Measurements from ENCODE around the gene ASTL. TPM values are rescaled to one million over a fixed set of nuclear protein-coding genes. Genes with fewer than 3 reads are reported as not detected.

The ASTL gene
- total RNA-seq, 1 experiment from 2014 or later = not detected

DNA sequence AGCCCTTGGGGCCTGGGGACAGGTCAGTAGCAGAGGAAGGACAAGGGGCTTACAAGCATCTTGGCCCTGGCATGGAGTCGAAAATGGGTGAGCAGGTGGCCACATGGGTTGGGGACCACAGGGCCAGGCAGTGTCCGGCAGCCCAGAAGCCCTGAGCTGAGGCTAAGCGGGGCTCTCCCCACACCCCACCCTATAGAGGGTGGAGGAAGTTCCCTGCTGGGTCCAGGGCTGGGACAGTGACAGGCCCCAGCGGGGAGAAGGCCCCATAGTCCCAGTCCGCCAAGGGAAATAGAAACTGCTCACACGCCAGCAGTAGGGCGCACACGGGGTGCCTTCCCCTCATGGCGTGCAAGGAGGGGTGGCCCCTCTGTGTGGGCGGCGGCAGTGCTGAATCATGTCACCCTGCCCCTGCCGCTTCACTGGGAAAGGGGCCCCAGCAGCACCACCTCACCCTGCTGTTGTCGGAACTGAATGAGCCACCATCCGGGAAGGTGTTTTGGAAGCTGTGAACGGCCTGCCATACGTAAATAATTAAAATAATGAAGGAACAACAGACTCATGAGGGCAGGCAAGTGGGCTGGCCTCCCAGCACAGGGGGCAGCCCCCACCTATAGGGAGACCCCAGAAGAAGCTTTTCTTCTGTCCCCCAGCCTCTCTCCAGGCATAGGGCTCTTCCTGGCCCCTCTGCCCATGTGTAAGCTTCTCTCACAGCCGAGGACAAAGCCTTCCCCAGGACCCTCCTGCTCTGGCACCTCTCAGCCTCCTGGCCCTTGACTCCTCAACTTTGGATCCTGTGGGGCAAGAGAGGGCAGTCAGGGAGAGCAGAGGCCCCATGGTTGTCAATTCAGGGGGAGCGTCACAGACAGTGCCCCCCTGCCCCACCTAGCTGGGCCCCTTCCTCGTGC, 19.6 kb upstream of the ASTL start:
- no peak overlapping the region for H3K4me2 ChIP-seq (ENCODE audit: low read length)
- no peaks in the 10 kb centered on the region for H3K9me2 ChIP-seq (replicated peaks; ENCODE audit: low read length)
- no TSS peak for BruUV-seq (replicated peaks)
- H3K4me1 ChIP-seq (ENCODE audit: insufficient read depth, low read length) = no peaks in the 10 kb centered on the region
- H3F3A ChIP-seq (ENCODE audit: low read length, unreplicated experiment) = no peaks in the 10 kb centered on the region
- no peak overlapping the region for H3K9ac ChIP-seq (ENCODE audit: low read length)
- H3K79me2 ChIP-seq (ENCODE audit: low read length) = no peaks in the 10 kb centered on the region
- intact Hi-C loops (cut with micrococcal nuclease) = no loop called here
- H2AFZ ChIP-seq (ENCODE audit: low read length) = no peak overlapping the region
- H3K36me3 ChIP-seq (ENCODE audit: low read depth, low read length) = no peaks in the 10 kb centered on the region
- H4K20me1 ChIP-seq (ENCODE audit: low read length) = no peaks in the 10 kb centered on the region
- no peak overlapping the region for H3K4me3 ChIP-seq (ENCODE audit: low read length)
- TF ChIP-seq EZH2 (IDR thresholded peaks at IDR 0.05; ENCODE audit: low read length, unreplicated experiment) (no peak), EZH2phosphoT487 (IDR thresholded peaks at IDR 0.05; ENCODE audit: borderline replicate concordance, low read length) (no peak)
- TF ChIP-seq, protein P1, sequence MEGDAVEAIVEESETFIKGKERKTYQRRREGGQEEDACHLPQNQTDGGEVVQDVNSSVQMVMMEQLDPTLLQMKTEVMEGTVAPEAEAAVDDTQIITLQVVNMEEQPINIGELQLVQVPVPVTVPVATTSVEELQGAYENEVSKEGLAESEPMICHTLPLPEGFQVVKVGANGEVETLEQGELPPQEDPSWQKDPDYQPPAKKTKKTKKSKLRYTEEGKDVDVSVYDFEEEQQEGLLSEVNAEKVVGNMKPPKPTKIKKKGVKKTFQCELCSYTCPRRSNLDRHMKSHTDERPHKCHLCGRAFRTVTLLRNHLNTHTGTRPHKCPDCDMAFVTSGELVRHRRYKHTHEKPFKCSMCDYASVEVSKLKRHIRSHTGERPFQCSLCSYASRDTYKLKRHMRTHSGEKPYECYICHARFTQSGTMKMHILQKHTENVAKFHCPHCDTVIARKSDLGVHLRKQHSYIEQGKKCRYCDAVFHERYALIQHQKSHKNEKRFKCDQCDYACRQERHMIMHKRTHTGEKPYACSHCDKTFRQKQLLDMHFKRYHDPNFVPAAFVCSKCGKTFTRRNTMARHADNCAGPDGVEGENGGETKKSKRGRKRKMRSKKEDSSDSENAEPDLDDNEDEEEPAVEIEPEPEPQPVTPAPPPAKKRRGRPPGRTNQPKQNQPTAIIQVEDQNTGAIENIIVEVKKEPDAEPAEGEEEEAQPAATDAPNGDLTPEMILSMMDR (conservative IDR thresholded peaks at IDR 0.05; ENCODE audit: low read depth, low read length) = no peak
- DNase-seq (no peak), ATAC-seq (no peak)
- H3K9me3 ChIP-seq (ENCODE audit: low read length) = no peaks in the 10 kb centered on the region
- H3K27me3 ChIP-seq (ENCODE audit: low read length) = no peaks in the 10 kb centered on the region
- no peak overlapping the region for H3K27ac ChIP-seq (ENCODE audit: low read length)
- POLR2A ChIA-PET (ENCODE audit: unreplicated experiment) = no interaction called here
- CTCF ChIA-PET = no interaction called here

DNA sequence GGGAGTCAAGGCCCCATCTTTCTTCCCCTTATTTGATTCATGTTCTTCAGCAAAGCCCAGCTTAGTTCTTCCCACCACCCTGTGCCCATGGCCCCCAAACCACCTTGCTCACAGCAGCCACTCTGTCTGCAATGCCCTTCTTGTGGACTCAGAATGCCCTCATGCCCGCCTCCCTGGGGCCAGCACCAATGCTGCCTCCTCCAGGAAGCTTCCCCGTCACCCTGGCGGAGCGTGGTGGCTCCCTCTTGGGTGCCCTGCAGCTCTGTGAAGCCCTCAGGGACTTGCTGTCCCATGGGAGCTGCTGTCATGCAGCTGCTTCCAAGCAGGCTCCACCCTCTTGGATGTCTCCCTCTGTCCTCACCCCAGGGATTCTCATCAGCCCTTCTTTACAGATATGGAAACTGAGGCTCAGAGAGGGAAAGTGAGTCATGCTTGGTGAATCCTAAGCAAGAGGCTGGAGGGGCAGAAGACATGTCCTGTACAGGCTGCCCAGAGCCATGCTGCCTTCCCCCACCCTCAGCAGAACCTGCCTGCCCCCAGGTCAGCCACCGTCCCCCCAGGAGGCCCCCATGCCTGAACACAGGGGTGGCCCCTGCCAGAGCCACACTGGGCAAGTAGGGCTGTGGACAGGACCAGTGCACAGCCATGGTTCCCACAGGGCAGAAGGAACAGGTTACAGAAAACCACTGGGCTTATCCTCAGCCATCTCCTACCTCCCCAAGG, 18.8 kb upstream of the ASTL start:
- Histone ChIP-seq H3K9me3 (ENCODE audit: low read length) (no peaks in the 10 kb centered on the region), H3K9me2 (replicated peaks; ENCODE audit: low read length) (no peaks in the 10 kb centered on the region), H3F3A (ENCODE audit: low read length, unreplicated experiment) (no peaks in the 10 kb centered on the region), H4K20me1 (ENCODE audit: low read length) (no peaks in the 10 kb centered on the region), H3K9ac (ENCODE audit: low read length) (no peak overlapping the region), H3K27me3 (ENCODE audit: low read length) (no peaks in the 10 kb centered on the region), H2AFZ (ENCODE audit: low read length) (no peak overlapping the region), H3K27ac (ENCODE audit: low read length) (no peak overlapping the region), H3K4me3 (ENCODE audit: low read length) (no peak overlapping the region), H3K79me2 (ENCODE audit: low read length) (no peaks in the 10 kb centered on the region), H3K36me3 (ENCODE audit: low read depth, low read length) (no peaks in the 10 kb centered on the region), H3K4me1 (ENCODE audit: insufficient read depth, low read length) (no peaks in the 10 kb centered on the region), H3K4me2 (ENCODE audit: low read length) (no peak overlapping the region)
- ChIA-PET CTCF (no interaction called here), POLR2A (ENCODE audit: unreplicated experiment) (no interaction called here)
- intact Hi-C loops (cut with micrococcal nuclease) = no loop called here
- ATAC-seq (no peak), DNase-seq (no peak)
- no peak for TF ChIP-seq EZH2 (IDR thresholded peaks at IDR 0.05; ENCODE audit: low read length, unreplicated experiment)
- BruUV-seq (replicated peaks) = no TSS peak

DNA sequence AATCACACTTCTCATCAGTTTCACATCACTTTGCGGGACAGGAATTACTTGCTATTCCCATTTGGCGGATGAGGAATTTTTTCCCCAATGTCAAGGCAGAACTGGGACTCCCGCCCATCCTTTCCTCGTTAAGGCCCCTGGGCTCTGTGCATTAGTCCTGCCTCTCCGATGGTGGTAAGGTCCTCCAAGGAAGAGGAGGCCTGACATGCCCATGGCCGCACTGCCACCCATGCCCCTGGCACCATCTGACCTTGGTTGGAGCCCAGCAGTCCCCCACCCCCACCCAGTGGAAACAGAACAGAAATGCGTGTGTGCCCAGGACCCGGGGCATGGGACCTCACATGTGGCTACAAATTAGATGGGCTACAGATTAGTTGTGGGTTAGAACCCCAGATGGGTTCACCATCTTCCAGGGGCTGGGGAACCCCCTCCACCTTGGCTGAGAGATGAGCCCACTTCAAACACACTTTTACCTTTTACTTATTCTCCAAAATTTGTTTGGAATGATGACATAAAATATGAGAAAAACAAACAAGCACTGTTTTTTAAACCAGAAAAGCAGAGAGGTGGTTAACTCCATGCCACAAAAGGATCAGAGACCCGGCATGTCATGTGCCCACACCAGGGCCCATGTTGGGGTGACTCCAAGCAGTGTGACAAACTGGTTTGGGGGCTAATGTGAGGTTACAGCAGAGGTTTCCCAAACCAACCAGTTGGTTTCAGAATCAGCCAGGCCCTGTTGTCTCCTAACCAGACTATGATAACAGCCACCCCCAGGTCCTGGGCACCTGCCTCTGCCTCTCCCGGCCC, 17.9 kb upstream of the ASTL start:
- Histone ChIP-seq H2AFZ (ENCODE audit: low read length) (no peak overlapping the region), H3K4me3 (ENCODE audit: low read length) (no peak overlapping the region), H3K4me1 (ENCODE audit: insufficient read depth, low read length) (no peaks in the 10 kb centered on the region), H3K79me2 (ENCODE audit: low read length) (no peaks in the 10 kb centered on the region), H3K36me3 (ENCODE audit: low read depth, low read length) (no peaks in the 10 kb centered on the region), H4K20me1 (ENCODE audit: low read length) (no peaks in the 10 kb centered on the region), H3K9me2 (replicated peaks; ENCODE audit: low read length) (no peaks in the 10 kb centered on the region), H3F3A (ENCODE audit: low read length, unreplicated experiment) (no peaks in the 10 kb centered on the region), H3K27ac (ENCODE audit: low read length) (no peak overlapping the region), H3K4me2 (ENCODE audit: low read length) (no peak overlapping the region), H3K9ac (ENCODE audit: low read length) (no peak overlapping the region), H3K27me3 (ENCODE audit: low read length) (no peaks in the 10 kb centered on the region), H3K9me3 (ENCODE audit: low read length) (no peaks in the 10 kb centered on the region)
- CTCF ChIA-PET = no interaction called here
- POLR2A ChIA-PET (ENCODE audit: unreplicated experiment) = no interaction called here
- intact Hi-C loops (cut with micrococcal nuclease) = no loop called here
- DNase-seq = no peak
- BruUV-seq (replicated peaks) = no TSS peak
- TF ChIP-seq, protein P1 (conservative IDR thresholded peaks at IDR 0.05; ENCODE audit: low read depth, low read length) = no peak
- TF ChIP-seq EZH2phosphoT487 (IDR thresholded peaks at IDR 0.05; ENCODE audit: borderline replicate concordance, low read length) (no peak), EZH2 (IDR thresholded peaks at IDR 0.05; ENCODE audit: low read length, unreplicated experiment) (no peak)
- ATAC-seq = no peak

Data from PC-3 (cell line).